HG03457 (cell line): ENCODE results near the gene PPP4R3A.
"Not testable (repeated sequence)": the region's sequence is repeated elsewhere in the genome, so short reads cannot be mapped to it uniquely, and the experiment has no call there.

Experiments used
- ATAC-seq: cut with Tn5 transposase; IDR thresholded peaks from one replicate; pipeline ENCODE4 v1.9.1; 2021; ENCODE audit warnings: moderate number of reproducible peaks; ENCODE audit not compliant: unreplicated experiment

Gene PPP4R3A

GRCh38 chr14:91506226-91506625 is 3.9 kb downstream of the PPP4R3A start:
- no peak for ATAC-seq

GRCh38 chr14:91503000-91503504 is 7.1 kb downstream of the PPP4R3A start:
- no peak for ATAC-seq

GRCh38 chr14:91501951-91502930 is 7.9 kb downstream of the PPP4R3A start:
- ATAC-seq: no peak

- no peak for ATAC-seq
Observed at GRCh38 chr14:91501348-91501747, 8.8 kb downstream of the PPP4R3A start.

GRCh38 chr14:91496790-91497189 is 13.3 kb downstream of the PPP4R3A start:
- no peak for ATAC-seq

- ATAC-seq: not testable (repeated sequence)
Observed at GRCh38 chr14:91494392-91495065, 15.6 kb downstream of the PPP4R3A start.

GRCh38 chr14:91493169-91493568 is 16.9 kb downstream of the PPP4R3A start:
- ATAC-seq: no peak

- no peak for ATAC-seq
Observed at GRCh38 chr14:91484744-91485143, 25.4 kb downstream of the PPP4R3A start.

GRCh38 chr14:91484186-91484585 is 25.9 kb downstream of the PPP4R3A start:
- no peak for ATAC-seq

- no peak for ATAC-seq
Observed at GRCh38 chr14:91482263-91483013, 27.7 kb downstream of the PPP4R3A start.

GRCh38 chr14:91477388-91477787 is 32.7 kb downstream of the PPP4R3A start:
- no peak for ATAC-seq

GRCh38 chr14:91473046-91473445 is 37.1 kb downstream of the PPP4R3A start:
- ATAC-seq: no peak

GRCh38 chr14:91470216-91470615 is 39.9 kb downstream of the PPP4R3A start:
- no peak for ATAC-seq

GRCh38 chr14:91466192-91466591 is 43.9 kb downstream of the PPP4R3A start:
- ATAC-seq: no peak

- no peak for ATAC-seq
Observed at GRCh38 chr14:91464615-91465205, 45.4 kb downstream of the PPP4R3A start.

GRCh38 chr14:91458612-91459011 is 51.5 kb downstream of the PPP4R3A start:
- ATAC-seq: no peak

- ATAC-seq: no peak
Observed at GRCh38 chr14:91456283-91456682, 53.8 kb downstream of the PPP4R3A start.

GRCh38 chr14:91454580-91454979 is 55.5 kb downstream of the PPP4R3A start:
- ATAC-seq: no peak

GRCh38 chr14:91454155-91454554 is 56.0 kb downstream of the PPP4R3A start:
- no peak for ATAC-seq

GRCh38 chr14:91453744-91454143 is 56.4 kb downstream of the PPP4R3A start:
- ATAC-seq: no peak
